Right kidney (tissue), 1 donor: ENCODE data around the gene INF2.
"Not testable (repeated sequence)": the region's sequence is repeated elsewhere in the genome, so short reads cannot be mapped to it uniquely, and the experiment has no call there.

Experiments
- DNase-seq: peaks from one replicate; pipeline ENCODE4 v3.0.0-alpha.2; 2016

The INF2 gene

DNA sequence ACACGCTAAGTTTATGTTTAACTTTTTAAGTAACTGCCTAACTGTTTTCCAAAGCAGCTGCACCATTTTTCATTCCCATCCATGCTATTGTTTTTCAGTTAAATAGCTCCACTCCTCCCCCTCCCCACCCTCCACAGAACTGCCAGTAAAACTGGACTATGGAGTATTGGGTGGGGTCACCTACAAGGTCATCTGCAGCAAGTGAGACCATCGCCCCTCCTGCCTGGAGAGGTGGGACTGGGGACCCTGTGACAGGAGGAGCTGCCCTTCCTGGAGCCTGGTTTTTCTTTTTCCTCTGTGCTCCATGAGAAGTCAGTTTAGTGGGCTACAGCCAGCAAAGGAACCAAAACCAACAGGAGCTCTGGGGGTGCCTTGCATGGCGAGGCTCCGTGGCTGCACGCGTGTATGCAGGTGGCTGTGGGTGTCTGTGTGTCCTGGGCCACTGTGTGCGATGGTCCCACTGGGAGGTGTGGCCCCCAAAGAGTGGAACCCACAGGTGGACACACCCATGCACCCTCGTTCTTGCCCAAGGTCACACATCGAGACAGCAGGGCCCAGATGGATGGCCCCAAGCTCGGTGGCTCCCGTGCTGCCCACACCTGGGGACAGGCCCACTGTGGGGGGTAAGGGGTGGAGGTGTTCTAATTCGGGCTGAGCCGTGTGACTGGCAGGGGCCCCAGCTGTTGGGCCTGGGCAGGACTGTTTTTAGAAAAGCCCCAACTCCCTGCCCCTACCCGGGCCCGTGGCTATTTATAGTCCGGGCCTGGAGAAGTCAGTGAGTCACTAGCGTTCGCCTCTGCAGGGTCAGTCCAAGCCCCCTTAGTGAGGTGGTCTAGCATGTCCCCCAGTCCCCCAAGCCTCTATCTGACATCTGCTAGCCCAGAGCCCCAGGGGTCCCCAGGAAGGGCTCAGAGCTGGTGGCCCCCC is 32.4 kb downstream of the INF2 start:
- DNase-seq: no peak

DNA sequence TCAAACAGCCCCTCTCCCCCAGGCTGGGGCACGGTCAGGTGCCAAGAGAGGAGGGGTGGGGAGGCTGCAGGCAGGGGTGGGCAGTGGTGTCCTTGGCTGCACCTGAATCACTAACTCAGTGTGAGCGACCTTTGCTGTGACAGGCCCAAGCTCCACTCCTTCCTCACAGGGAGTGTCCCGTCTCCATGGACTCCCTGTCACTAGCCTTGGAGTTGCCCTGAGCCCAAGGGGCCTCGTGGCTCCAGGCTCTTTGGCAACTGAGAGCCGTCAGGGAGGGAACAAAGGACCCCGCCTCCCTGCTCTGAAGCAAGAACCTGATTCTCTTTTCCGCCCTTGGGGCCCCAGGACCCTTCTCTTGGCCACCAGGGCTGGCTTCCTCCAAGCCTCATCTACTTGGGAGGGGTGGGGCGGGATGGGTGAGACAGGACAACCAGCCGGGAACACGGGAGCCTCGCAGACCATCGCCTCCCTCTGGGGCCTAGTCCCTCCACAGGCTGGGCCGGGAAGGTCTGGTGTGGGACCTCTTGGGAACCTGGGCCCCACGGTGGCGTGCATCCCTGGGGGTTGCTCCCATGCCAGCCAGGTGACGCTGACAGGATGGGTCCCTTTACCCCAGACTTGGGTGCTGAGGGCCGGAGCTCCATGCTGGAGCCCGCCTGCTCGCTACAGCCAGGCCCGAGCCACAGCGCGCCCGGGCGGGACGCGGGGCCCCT is 33.7 kb downstream of the INF2 start:
- DNase-seq: no peak

- peak; percentile 83 for DNase-seq
Observed at GRCh38 chr14:104723651-104724406, 34.4 kb downstream of the INF2 start, which contains the start of gene ADSS1. Gene ADSS1, plus strand, starts transcription at chr14:104724229. Its CDS starts 42 bp downstream, at chr14:104724271.

- DNase-seq: no peak
Observed at GRCh38 chr14:104724407-104724980, 35.1 kb downstream of the INF2 start.

GRCh38 chr14:104724981-104725771 is 35.8 kb downstream of the INF2 start:
- peak; percentile 69 for DNase-seq

GRCh38 chr14:104725772-104726548 is 36.5 kb downstream of the INF2 start:
- no peak for DNase-seq

GRCh38 chr14:104726600-104727451 is 37.4 kb downstream of the INF2 start:
- DNase-seq: no peak

GRCh38 chr14:104728631-104729030 is 39.2 kb downstream of the INF2 start:
- no peak for DNase-seq

DNA sequence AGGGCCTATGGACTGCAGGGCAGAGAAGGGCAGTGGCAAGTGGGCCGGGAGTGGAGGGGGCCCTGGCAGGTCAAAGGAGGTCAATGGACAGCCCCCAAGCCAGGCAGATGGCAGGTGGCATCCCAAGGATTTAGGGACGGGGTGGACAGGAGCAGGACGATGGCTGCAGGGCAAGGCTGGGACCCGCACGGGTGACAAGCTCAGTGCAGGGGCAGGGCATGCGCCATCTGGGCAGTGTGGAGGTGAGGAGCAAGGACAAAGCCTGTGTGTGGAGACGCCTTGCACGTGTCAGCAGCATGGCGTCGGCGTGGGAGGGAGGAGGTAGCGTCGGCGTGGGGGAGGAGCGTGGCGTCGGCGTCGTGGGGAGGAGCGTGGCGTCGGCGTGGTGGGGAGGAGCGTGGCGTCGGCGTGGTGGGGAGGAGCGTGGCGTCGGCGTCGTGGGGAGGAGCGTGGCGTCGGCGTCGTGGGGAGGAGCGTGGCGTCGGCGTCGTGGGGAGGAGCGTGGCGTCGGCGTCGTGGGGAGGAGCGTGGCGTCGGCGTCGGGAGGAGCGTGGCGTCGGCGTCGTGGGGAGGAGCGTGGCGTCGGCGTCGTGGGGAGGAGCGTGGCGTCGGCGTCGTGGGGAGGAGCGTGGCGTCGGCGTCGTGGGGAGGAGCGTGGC is 39.9 kb downstream of the INF2 start:
- not testable (repeated sequence) for DNase-seq

GRCh38 chr14:104729835-104730181 is 40.4 kb downstream of the INF2 start:
- no peak for DNase-seq

DNA sequence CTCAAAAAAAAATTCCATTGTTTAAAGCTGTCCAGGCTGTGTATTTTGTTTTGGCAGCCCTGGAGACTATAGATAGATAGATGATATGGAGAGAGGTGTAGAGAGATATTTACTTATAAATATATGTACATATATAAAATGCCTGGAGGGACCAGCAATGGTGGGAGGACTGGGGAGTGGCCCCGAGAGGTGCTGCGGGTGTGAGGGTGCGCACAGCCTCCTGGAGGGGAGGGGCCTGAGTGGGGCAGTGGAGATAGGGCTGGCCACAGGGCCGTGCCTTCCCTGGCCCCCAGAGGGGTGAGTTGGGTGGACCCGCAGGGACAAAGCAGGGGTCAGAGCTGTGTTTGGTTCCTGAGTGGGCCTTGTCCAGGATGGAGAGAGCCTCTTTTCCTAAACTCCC is 41.1 kb downstream of the INF2 start:
- no peak for DNase-seq

DNA sequence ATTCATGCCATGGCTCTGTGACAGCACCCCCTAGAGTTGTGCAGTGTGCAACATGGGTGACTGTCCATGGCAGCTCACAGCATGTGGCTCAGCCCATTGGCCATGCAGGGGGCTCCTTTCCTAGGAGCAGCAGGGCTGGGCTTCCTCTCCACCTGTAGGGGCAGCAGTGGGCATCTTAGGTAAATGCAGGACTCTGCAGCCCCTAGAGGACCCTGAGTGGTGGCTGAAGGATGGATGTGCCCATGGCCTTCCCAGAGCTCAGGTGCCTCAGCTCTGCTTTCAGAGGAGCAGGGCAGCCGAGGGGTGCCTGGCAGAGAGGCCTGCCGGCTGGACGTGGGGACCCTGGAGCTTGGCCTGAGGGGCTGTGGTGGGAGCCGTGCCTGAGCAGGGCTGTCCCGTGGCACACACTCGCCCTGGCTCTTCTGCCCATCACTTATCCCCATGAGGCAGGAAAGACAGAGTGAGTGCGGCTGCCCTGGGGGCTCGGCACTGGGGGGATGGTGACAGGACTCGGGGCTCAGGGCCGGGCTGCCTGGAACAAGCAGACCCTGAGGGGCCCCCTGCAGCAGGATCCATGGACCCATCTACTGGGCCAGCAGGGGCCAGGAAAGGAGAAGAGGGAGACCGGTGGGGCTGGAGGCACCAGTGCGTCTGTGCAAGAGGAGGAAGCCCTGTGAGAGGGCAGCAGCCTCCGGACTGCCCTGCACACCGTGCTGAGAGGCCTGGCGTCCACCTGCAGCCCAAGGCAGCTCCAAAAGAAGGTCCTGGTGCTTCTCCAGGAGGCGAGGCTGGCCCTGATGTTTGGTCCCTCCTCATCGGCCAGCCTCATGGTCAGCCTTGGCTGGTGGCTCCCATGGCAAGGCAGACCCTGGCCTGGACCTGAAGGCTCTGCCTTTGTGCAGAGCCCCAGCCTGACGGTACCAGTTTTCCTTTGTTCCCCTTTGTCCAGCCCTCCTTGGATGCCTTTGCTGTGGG is 42.2 kb downstream of the INF2 start:
- DNase-seq: no peak

- no peak for DNase-seq
Observed at GRCh38 chr14:104732355-104732804, 43.0 kb downstream of the INF2 start.

DNA sequence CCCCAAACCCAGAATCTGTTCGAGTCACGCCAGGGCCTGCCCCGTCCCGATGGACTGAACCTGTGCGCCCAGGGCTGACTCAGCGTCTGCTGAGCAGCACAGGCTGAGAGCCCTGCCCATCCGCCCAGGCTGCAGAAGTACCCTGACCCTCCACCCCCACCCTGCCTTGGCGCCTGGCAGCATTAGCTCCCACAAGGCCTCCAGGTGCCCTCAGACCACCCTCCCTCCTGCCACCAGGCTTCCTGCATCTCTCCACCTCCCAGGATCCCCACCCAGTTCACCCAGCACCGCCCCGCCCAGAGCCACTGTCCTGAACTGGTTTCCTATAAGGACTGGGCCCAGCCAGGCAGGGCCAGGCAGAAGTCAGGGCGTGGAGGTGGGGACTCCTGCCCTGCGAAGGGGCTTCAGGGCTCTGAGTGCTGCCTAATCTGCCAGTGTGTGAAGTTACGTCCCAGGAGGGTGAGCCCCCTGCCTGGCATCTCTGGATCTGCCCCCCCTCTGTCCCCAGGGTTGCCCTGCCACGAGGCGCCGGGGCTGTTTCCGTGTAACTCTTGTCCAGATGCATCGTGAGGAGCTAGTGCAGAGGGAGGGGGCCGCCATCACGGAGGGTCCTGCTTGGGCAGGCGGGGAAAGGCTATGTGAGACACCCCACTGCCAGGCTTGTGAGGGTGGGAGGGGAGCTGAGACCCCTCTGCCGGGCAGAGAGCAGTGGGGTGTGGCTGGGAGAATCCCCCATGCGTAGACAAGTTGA is 43.7 kb downstream of the INF2 start:
- no peak for DNase-seq

DNA sequence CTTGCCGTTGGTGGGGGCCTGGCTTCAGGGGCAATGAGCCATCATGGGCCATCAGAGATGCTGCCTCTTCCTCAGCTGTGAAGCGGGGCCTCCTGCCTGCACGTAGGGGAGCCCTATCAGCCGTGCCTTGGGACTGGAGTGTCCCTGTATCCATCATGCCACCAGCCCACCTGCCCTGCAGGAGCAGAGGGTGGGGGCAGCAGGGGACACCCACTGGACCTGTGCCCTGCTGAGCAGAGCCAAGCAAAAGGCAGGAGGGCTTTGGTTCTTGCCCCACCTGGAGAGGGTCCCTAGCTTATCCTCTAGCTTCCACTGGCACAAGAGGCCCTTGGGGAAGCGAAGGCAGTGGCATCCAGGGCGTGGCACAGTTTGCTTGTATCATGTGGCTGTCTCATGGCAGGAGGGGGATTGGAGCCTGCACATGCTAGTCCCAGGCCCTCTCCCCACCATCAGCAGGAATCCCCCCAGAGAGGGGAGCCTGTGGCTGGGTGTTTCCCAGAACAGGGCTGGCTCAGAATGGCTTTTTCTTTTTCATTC is 44.7 kb downstream of the INF2 start:
- DNase-seq: no peak

GRCh38 chr14:104734601-104734990 is 45.2 kb downstream of the INF2 start:
- no peak for DNase-seq
